ENCODE results near the gene MTSS2. TPM values are rescaled to one million over a fixed set of nuclear protein-coding genes. Genes with fewer than 3 reads are reported as not detected.

Gene MTSS2
- total and polyA plus RNA-seq, 2 of the 8 experiments (the other 6 are each of a cell fraction or from before 2014, with no cell fraction given): 23.3 to 36.7 TPM

DNA sequence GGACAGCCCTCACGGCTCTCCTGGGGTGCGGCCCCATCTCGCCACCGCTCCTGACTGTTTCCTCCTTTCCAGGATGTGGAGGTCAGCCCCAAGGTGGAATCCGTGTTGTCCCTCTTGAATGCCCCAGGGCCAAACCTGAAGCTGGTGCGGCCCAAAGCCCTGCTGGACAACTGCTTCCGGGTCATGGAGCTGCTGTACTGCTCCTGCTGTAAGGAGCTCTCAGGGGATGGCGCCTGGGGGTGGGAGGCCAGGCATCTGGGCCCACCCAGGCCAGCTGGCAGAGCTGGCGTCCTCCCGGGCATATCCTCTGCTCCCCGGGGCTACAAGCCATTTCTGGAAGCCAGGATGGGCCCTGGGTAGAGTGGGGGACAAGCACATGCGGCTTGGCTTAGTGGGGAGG is 26.3 kb downstream of the MTSS2 start:
- Histone ChIP-seq H4K91ac (replicated peaks; ENCODE audit: insufficient read length, low read length) (no peak overlapping the region), H3K4ac (replicated peaks; ENCODE audit: insufficient read length, low read depth, low read length) (no peak overlapping the region), H3K9me3 (ENCODE audit: insufficient read depth in 2 of 2, low read depth in 1 of 2, low read length in 1 of 2) (no peaks in the 10 kb centered on the region), H3K4me3 (ENCODE audit: extremely low read depth in 1 of 4, insufficient read depth in 2 of 4, low read depth in 3 of 4, low read length in 4 of 4) (no peak overlapping the region), H3K14ac (ENCODE audit: insufficient read length) (no peak overlapping the region), H3K27ac (ENCODE audit: low read depth, low read length) (no peak overlapping the region), H4K8ac (ENCODE audit: extremely low read depth, insufficient read depth, low read length) (no peak overlapping the region), H2AK5ac (ENCODE audit: low read depth, low read length) (0 out of 2 replicates have a peak overlapping the region, but pooled peaks have one; percentile 24), H3K27me3 (replicated peaks in 1 of 4; ENCODE audit: control insufficient read depth in 3 of 4, extremely low read depth in 1 of 4, insufficient read depth in 3 of 4, low read length in 3 of 4) (no peaks in the 10 kb centered on the region), H3K79me1 (ENCODE audit: low read depth, low read length) (no peaks in the 10 kb centered on the region), H3K23me2 (ENCODE audit: low read depth, low read length) (no peaks in the 10 kb centered on the region), H2AFZ (ENCODE audit: low read length) (no peak overlapping the region), H3K18ac (ENCODE audit: extremely low read depth, low read length) (no peak overlapping the region), H3K4me2 (ENCODE audit: insufficient read depth in 1 of 2, low read depth in 2 of 2, low read length in 2 of 2) (no peak overlapping the region), H4K20me1 (replicated peaks in 1 of 2; ENCODE audit: control insufficient read depth in 1 of 2, insufficient read depth in 2 of 2, low read length in 2 of 2) (peaks cover 0 to 1% of the 10 kb centered on the region in 2 experiments), H3K23ac (ENCODE audit: insufficient read length) (no peak overlapping the region), H2BK5ac (ENCODE audit: low read depth, low read length) (no peak overlapping the region), H2BK20ac (ENCODE audit: low read length) (no peak overlapping the region), H3K9ac (replicated peaks in 1 of 4; ENCODE audit: extremely low read depth in 1 of 4, low read depth in 3 of 4, low read length in 3 of 4) (no peak overlapping the region), H3K56ac (replicated peaks; ENCODE audit: insufficient read length, low read depth, low read length) (no peak overlapping the region), H2BK15ac (ENCODE audit: low read length) (no peak overlapping the region), H3K79me2 (ENCODE audit: control insufficient read depth in 1 of 2, insufficient read depth in 2 of 2, low read length in 2 of 2) (no peaks in the 10 kb centered on the region), H3K4me1 (replicated peaks in 1 of 4; ENCODE audit: control insufficient read depth in 3 of 4, insufficient read depth in 4 of 4, low read length in 3 of 4) (peaks cover 0 to 14% (median 7%) of the 10 kb centered on the region in 4 experiments; a peak in 6 of 7 replicates), H2BK12ac (ENCODE audit: low read depth, low read length) (no peak overlapping the region), H3K36me3 (ENCODE audit: control insufficient read depth in 2 of 4, insufficient read depth in 4 of 4, low read length in 3 of 4) (peaks cover 0 to 9% (median 0%) of the 10 kb centered on the region in 4 experiments; a peak in 4 of 8 replicates), H4K5ac (ENCODE audit: insufficient read length, low read depth, low read length) (no peak overlapping the region), H2BK120ac (replicated peaks; ENCODE audit: low read depth, low read length) (no peak overlapping the region)
- POLR2A ChIA-PET (ENCODE audit: partially characterized antibody): interaction anchor here (0.8 to 3.2 kb wide), 7 partner anchors 11 to 280 kb away, joined by 3 to 9 read pairs (median 4); no protein-coding TSS in a partner anchor
- 91% methylated on average over 12 of the region's 12 CpGs; no CpG with 5 or more reads in 1 of the 2 experiments for WGBS, 2 experiments (ENCODE audit: extremely low coverage in 1 of 2, insufficient coverage in 1 of 2, insufficient read length in 1 of 2, insufficient replicate concordance in 2 of 2, low coverage in 1 of 2, low lambda C conversion rate in 2 of 2, missing lambda C conversion rate in 1 of 2)
- CTCF ChIA-PET (ENCODE audit: partially characterized antibody): interaction anchor here (0.6 to 4.4 kb wide), 11 partner anchors 29 to 1198 kb away, joined by 3 to 36 read pairs (median 3); no protein-coding TSS in a partner anchor
- no peak for TF ChIP-seq POLR2A (IDR thresholded peaks at IDR 0.05; ENCODE audit: control extremely low read depth in 1 of 2, low read depth in 2 of 2, low read length in 2 of 2)
- TF ChIP-seq MAFK (IDR thresholded peaks at IDR 0.05; ENCODE audit: low read depth, low read length): no peak
- no peak for TF ChIP-seq SIN3A (conservative IDR thresholded peaks at IDR 0.05 in 1 of 2, IDR thresholded peaks at IDR 0.05 in 1 of 2; ENCODE audit: low read depth in 1 of 2, low read length in 2 of 2)
- TF ChIP-seq RFX5 (IDR thresholded peaks at IDR 0.05; ENCODE audit: borderline replicate concordance, low read depth, low read length): no peak
- no peak for TF ChIP-seq BRCA1 (IDR thresholded peaks at IDR 0.05; ENCODE audit: low read depth, low read length)
- TF ChIP-seq, protein P1, sequence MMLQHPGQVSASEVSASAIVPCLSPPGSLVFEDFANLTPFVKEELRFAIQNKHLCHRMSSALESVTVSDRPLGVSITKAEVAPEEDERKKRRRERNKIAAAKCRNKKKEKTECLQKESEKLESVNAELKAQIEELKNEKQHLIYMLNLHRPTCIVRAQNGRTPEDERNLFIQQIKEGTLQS (IDR thresholded peaks at IDR 0.05; ENCODE audit: insufficient read depth, low read depth, low read length): no peak
- DNase-seq (ENCODE audit: low read depth in 1 of 2, low spot score in 2 of 2) (no peak), FAIRE-seq (no peak)

All from H1 (cell line).